G401 (cell line): ENCODE measurements around the gene SYNGR4. TPM values are rescaled to one million over a fixed set of nuclear protein-coding genes. Genes with fewer than 3 reads are reported as not detected.

Source experiments
- DNase-seq: peaks from one replicate; pipeline ENCODE4 v3.0.0-alpha.2; 2015; ENCODE audit warnings: low spot score
- in situ Hi-C: cut with HindIII; loops from 2 replicates; pipeline ENCODE4 v1.10.0; 2016; ENCODE audit warnings: low sequenced_read_pairs, mixed read lengths
- total RNA-seq: library from RNA; depleted of rRNA; stranded (reverse); fragments of >200 nt; shearing (Covaris generic); gene quantifications from 2 replicates; pipeline ENCODE4 v1.2.3, GENCODE V29; 2014

The SYNGR4 gene
- total RNA-seq, 1 experiment from 2014 or later = not detected

DNA sequence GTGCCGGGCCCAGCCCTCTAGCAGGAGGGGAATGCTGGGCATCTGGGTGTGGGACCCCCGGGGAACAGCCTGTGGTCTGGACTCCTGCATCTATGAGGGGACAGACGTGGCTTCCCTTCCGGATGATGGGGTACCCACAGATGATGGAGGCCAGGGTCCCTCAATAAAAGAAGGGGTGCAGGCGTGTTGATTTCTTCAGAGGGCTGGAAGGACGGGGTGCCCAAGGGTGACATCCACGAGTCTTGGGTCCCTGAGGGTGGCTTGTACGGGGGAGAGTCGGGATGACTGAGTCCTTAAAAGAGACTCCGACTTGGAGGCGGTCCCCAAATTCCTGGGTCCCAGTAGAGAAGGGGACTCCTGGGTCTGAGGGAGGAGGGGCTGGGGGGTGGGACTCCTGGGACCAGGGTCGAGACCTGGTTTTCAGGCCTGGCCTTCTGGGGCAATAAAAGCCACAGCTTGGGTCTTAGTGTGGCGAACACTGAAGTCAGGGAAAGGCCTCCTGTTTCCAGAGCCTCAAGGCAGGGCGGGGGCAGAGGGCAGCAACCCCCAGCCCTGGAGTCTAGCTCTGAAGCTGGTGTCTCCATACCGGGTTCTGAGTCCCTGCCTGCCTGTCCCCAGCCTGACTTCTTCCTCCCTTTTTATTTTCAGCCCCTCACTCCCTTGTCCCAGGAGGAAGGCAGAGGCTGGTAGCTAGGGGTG is 28.8 kb downstream of the SYNGR4 start:
- DNase-seq = peak; percentile 27
- in situ Hi-C loops = no loop called here

DNA sequence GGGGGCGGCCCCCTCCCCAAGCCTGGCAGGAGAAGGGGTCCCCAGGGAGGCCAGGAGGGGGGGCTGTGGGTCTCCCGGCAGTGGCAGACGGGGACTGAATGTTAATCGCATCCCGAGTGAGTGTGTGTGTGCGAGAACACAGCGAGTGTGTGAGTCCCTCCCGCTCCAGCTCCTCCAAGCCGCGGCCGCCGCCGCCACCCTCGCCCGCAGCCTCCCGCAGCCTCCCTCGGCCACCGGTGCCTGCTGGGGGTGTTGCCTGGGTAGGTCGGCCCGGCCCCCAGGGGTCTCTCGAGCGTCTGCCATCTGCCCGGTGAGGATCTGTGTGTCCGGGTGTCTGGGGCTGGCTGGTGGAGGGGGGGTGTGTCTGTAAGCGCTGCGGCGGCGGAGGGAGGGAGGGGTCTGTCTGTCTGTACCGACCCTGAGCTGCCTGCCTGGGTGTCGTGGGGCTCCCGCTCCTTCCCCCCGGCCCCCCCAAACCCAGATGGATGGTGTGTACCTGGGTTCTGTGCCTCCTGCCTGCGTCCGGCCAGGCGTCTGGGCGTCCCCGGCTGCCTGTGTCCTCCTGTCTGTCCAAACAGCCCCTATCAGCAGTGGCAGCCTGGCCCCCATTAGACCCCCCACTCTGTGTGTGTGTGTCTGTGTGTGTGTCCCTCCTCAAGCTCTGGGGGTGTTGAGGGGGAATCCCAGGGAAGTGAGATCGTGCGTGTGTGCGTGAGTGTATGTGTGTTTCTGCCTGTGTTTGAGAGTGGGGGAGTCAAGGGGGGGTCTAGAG is 29.6 kb downstream of the SYNGR4 start, which contains the start of gene GRIN2D:
GRIN2D (plus strand) TSS at position 110 of the 772 bp plus-strand sequence. CDS start 4,725 bp downstream, outside the sequence.
- in situ Hi-C loops = no loop called here

DNA sequence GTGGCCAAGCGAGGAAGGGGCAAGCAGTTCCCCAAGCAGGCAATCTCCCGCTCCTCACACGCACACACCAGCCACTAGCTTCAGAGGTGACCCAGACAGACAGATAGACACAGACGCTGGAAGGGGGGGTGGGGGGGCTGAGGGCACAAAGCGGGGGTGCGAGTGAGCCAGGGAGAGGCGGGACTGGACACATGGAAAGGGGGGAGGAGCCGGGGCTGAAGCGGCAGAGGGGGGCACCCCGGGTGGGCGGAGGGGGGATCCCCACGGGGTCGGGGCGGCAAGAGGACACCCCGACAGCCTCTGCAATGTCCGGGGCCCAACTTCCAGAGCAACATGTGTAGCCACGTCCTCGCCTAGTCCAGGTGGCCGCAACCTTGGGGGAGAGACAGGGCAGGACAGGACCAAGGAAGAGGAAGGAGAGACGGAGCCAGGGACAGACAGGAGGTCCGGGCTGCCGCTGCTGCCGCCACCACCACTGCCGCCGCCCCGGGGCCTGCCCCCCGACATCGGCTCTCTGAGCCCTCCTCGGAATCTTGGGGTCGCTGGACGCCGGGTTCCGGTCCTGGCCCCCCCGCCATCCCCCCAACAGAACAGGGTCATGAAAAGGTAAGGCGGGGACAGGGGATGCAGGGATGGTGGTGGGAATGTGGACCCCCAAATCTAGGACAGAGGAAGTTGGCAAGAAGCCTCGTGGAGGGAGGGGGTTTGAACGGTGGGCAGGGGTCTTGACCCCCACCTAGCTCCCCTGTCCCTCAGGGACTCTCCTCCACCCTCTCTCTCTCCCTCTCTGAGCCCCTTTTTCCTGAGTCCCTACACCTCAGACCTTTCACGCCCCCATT is 30.4 kb downstream of the SYNGR4 start:
- DNase-seq = no peak
- in situ Hi-C loops = no loop called here

More for the DNA sequence above, 29.6 kb downstream of the SYNGR4 start, which contains the start of gene GRIN2D:
- peak; percentile 27 for DNase-seq

DNA sequence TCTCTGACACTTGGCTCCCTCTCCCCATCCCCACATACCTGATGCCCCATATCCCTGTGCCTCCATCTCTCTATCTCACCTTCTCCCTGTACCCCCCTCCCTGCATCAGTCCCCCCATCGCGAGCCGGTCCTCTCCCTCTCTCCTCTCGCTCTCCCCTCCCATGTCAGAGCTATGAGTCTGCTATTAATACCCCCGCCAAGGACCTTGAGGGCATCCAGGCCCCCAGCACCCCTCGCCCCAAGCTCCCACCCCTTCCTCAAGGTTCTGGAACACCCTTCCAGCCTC is 30.9 kb downstream of the SYNGR4 start:
- in situ Hi-C loops = no loop called here

DNA sequence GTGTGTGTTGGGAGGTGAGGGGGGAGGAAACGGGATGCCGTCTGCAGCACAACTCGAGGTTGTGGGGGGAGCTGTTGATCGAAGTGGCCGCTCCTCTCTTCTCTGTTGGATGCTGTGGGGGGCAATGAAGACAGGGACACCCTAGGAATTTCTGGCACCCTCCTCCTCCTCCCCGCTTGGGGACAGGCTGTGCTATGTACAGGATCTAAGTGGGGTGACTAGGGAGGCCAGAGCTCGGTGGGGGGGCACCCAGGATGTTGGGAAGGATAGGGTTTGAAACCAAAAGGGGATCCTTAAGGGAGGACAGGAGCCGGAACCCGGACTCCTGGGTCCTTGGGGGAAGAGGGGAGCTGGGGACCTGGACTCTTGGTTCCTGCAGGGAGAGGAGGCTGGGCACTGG is 31.3 kb downstream of the SYNGR4 start:
- DNase-seq = no peak
- in situ Hi-C loops = no loop called here

More for the DNA sequence above, 30.9 kb downstream of the SYNGR4 start:
- DNase-seq = no peak

DNA sequence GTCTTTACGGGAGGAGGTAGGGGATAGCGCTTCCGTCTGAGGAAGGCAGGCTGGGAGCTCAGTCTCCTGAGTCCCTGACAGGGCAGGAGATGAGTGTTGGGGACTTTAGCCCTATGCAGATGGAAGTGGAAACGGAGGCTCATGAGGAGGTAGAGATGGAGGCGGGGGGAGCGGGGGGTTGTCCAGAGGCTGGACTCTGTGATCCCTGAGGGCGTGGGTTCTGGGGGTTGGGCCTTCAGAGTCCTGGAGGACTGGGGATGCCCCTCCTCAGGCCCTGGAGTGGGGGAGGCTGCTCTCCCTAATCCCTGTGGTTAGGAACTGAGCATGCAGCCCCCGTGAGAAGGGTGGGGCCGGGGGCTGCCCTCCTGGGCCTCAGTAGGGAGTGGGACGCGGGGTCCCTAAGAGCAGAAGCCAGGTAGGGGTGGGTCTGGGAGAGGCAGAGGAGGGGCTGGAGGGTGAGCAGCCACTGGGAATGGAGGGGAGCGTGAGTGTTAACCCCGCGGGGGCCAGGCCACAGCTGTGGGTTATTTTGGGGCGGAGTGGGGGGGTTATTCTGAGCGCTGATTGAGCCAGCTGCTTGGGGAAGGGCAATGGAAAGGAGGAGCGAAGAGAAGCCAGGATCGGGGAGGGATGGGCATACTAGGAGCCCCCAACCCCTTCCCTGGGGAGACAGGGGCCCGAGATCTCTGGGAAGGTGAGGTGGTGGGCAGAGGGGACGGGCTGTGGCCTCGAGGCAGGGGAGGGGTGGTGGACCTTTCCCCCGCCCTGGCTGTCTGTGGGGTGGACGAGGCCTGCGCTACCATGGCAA is 32.1 kb downstream of the SYNGR4 start:
- in situ Hi-C loops = no loop called here

DNA sequence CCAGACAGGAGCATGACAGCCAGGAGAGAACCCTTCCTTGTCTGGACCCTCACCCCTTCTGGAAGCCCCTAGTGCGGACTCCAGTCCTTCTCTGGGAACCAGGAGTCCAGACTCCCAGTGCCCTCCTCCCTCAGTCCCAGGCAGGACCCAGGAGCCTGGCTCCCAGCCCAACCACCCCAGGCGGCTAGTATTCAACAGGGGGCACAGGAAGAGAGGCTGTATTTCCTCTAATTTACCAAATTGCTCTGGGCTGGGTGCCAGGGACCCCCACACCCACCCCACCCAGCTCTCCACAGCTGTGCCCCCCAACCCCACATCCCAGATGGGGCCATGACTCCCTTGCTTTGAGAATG is 32.6 kb downstream of the SYNGR4 start:
- no peak for DNase-seq
- in situ Hi-C loops = no loop called here

More for the DNA sequence above, 32.1 kb downstream of the SYNGR4 start:
- no peak for DNase-seq

DNA sequence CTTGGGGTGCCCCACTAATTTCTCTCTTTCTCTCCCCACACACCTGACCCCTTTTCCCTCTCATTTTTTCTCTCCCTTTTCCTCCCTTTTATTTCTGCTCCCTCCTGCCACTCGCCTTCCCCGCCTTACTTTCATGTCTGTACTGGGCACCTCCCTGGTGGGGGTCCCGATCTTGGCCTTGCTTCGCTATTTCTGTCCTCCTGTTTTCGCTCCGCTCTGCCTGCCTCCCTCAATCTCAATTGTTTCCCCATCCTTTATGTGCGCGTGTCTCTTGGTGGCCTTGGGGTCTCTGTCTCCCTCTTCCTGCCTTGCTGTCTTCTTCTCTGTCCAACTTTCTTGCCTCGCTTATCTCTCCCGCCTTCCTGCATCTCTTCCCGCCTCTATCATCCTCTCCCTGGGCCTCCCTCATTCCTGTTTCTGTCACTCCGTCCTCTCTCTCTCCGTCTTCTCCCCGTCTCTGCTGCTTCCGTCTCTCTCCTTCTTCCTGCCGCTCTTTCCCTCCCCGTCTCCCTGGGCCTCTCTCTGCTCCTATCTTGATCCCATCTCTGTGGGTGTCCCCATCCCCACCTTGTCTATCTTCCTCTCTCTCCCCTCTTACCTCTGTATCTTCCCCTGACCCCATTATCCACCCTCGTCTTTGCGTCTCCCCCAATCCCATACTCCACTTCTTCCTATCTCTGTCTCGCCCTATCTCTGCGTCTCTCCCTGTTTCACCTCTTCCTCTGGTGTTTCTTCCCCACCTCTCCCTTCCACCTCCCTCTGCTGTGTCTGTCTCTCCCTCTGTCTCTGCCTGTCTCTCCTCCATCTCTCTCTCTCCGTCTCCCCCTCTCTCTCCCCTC is 33.3 kb downstream of the SYNGR4 start:
- DNase-seq = no peak
- in situ Hi-C loops = no loop called here

DNA sequence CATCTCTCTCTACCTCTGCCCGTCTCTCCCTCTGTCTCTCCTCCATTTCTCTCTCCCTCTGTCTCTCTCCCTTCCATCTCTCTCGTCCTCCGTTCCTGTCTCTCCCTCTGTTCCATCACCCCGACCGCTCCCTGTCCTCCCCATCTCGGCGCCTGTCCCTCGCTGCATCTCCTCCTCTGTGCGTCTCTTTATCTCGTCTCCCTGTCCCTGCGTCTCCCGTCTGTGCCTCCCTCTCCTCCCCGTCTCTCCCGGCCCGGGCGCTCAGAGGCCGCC is 33.9 kb downstream of the SYNGR4 start:
- in situ Hi-C loops = no loop called here
- DNase-seq = no peak

DNA sequence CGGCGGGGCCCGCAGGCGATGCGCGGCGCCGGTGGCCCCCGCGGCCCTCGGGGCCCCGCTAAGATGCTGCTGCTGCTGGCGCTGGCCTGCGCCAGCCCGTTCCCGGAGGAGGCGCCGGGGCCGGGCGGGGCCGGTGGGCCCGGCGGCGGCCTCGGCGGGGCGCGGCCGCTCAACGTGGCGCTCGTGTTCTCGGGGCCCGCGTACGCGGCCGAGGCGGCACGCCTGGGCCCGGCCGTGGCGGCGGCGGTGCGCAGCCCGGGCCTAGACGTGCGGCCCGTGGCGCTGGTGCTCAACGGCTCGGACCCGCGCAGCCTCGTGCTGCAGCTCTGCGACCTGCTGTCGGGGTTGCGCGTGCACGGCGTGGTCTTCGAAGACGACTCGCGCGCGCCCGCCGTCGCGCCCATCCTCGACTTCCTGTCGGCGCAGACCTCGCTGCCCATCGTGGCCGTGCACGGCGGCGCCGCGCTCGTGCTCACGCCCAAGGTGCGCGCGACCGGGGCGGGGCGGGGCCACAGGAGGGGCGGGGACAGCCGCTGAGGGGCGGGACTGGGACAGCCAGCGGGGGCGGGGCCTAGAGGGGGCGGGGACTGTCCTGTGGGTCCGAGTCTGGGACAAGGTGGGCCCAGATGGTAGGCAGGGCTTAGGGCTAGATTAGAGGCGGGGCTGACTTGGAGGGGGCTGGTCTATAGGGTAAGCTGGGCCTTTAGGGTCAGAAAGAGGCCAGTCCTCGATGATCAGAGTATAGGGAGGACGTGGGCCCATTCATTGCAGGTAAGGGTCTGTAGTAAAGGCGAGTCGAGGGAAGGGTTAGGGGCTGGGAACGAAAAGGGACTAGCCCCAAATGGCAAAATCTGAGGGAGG is 34.4 kb downstream of the SYNGR4 start:
- in situ Hi-C loops = no loop called here
- peak; percentile 25 for DNase-seq

DNA sequence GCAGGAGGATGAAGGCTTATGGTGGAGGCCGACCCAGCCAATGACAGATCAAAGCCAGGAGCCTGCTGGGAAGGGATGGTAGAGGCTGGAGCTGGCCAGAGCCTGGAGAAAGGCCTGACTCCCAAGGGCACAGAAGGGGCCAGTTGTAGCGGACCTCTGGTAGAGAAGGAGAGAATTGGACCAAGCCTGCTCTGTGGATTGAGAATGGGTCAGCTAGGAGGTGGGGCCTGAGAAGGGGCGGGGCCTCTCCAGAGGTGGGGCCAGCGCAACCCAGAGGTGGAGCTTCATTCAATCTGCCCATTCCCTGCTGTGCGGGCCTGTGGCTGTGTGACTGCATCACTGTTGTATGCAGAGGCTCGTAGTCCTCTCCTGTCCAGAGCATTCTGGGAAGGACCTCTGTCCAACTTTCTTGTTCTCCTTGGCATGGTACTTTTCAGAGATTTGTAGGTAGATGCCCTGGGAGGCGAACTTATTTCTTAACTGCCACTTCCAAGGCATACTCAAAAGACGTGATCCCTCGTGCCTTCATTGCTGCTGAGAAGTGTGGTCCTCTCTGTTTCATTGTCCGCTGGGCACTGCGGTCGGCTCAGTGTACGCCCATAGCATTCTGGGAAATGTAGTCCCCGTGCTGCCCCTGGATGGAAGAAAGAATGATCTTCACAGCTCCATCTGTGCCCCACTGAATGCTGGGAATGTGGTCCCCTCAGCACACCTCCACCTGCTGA is 36.0 kb downstream of the SYNGR4 start:
- DNase-seq = peak; percentile 35
- in situ Hi-C loops = no loop called here

DNA sequence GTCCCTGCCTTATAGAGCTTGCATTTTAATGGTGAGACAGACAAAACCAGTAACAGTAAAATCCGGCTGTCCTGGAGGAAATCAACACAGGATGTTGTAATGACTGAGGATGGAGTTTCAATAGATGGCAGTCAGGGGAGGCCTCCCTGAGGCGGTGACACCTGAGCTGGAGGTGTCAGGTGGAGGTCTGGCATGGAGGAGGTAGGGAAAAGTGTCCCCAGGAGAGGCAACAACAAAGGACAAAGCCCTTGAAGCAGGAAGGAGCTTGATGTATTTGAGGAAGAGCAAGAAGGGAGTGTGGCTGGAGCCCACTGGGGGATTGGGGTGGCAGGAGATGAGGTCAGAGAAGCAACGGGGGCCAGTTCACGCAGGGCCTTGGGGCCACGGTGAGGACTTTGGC is 37.1 kb downstream of the SYNGR4 start:
- in situ Hi-C loops = no loop called here
- no peak for DNase-seq

DNA sequence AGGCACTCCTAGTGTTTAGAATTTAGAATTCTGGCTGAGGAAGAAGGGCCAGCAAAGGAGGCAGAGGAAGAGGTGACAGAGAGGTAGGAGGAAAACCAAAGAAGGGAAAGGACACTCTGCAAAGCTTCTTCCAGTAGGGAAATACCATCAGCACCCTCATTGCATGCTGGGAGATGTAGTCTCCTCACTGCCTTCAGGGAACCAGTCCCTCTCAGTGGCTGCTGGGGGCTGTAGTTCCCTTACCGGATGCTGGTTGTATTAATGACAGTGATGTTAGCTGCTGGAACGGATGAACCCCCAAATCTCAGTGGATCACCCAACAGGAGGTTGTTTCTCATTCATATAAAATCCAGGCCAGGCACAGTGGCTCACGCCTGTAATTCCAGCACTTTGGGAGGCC is 39.4 kb downstream of the SYNGR4 start:
- in situ Hi-C loops = no loop called here
- DNase-seq = peak; percentile 70

DNA sequence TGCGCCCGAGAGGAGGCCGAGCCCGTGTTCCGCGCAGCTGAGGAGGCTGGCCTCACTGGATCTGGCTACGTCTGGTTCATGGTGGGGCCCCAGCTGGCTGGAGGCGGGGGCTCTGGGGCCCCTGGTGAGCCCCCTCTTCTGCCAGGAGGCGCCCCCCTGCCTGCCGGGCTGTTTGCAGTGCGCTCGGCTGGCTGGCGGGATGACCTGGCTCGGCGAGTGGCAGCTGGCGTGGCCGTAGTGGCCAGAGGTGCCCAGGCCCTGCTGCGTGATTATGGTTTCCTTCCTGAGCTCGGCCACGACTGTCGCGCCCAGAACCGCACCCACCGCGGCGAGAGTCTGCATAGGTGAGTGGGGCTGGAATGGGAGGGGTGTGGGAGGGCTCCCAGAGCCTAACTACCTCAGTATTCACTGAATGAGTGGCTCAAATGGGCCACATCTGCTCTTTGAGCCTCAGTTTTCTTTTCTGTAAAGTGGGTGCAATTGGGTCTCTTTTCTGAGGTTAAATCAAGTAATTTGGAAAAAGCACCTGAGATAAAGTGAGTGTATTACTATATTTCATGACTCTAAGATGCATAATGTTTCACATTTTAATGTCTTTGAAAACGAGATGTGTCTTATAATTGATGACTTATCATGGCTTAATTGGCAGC is 41.0 kb downstream of the SYNGR4 start:
- in situ Hi-C loops = no loop called here
- DNase-seq = no peak

DNA sequence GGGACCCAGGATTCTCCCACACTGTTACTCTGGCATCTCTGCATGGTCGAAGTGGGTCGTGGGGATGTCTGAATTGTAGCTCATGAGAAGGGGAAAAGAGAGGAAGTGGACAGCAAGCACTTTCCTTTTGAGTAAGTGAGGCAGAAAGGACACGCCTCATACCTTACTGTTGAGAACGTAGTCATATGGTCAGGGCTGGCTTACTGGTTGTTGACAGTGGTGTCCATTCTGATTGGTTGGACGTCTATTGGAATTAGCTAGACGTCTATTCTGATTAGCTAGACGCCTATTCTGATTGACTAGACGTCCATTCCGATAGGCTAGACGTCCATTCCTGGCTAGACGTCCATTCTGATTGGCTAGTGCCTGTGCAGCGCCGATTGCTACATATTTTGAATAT is 41.7 kb downstream of the SYNGR4 start:
- DNase-seq = no peak
- in situ Hi-C loops = no loop called here

DNA sequence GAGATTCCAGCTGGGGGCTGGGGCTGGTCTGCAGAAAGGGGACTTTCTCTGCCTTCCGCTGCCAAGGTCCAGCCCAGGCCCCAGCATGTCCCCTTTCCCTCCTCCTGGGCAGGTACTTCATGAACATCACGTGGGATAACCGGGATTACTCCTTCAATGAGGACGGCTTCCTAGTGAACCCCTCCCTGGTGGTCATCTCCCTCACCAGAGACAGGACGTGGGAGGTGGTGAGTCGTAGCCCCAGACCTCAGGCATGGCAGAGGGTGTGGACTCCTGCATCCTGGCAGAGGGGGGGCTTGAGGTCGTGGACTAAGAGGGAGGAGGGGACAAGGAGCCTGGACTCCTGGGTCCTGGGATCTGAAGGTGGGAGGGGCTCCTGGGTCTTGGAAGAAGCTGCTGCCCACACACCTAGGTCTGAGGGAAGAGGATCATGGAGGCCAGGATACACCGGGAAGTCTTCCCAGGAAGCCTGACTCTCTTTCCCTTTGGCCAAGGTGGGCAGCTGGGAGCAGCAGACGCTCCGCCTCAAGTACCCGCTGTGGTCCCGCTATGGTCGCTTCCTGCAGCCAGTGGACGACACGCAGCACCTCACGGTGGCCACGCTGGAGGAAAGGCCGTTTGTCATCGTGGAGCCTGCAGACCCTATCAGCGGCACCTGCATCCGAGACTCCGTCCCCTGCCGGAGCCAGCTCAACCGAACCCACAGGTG is 49.9 kb downstream of the SYNGR4 start:
- no peak for DNase-seq
- in situ Hi-C loops = no loop called here
